ENCODE data around the gene RETREG3.
A peak's percentile ranks its signal among the peaks of the same experiment; 100 is the strongest.

The RETREG3 gene

GRCh38 chr17:42577532-42578281 lies 31.5 kb downstream of the RETREG3 start, which contains the start of gene PSMC3IP:
Gene PSMC3IP, minus strand, starts transcription at chr17:42577729. Its CDS starts 43 bp downstream, at chr17:42577686.
- no peaks in the 10 kb centered on the region for H3K9me2 ChIP-seq (replicated peaks; ENCODE audit: insufficient read depth, low read length)
- peak within 1 kb of the TSS; percentile 71 for H3K4me3 ChIP-seq (ENCODE audit: insufficient read depth, low read length, poor library complexity, severe bottlenecking)
- peak within 1 kb of the TSS; percentile 92 for H3K27ac ChIP-seq (ENCODE audit: low read depth, low read length)
- TF ChIP-seq CTCF (IDR thresholded peaks at IDR 0.05; ENCODE audit: insufficient read depth, low read length, poor library complexity, severe bottlenecking) (no peak), EZH2phosphoT487 (conservative IDR thresholded peaks at IDR 0.05; ENCODE audit: low read length) (no peak)
- peaks cover 7% of the 10 kb centered on the region; the same call in 1 of the 2 replicates for H3K36me3 ChIP-seq (ENCODE audit: low read length)
- no peaks in the 10 kb centered on the region for H4K20me1 ChIP-seq (ENCODE audit: low read depth, low read length)
- H2AFZ ChIP-seq (ENCODE audit: low read depth, low read length, severe bottlenecking) = peak within 1 kb of the TSS; percentile 5
- H3K27me3 ChIP-seq (ENCODE audit: low read length) = no peaks in the 10 kb centered on the region
- peak within 1 kb of the TSS; percentile 76 for H3K9ac ChIP-seq (ENCODE audit: low read length)
- H3K79me2 ChIP-seq (ENCODE audit: insufficient read depth, low read length) = peaks cover 7% of the 10 kb centered on the region; the same call in 1 of the 2 replicates
- H3K4me2 ChIP-seq (ENCODE audit: low read depth, low read length, poor library complexity, severe bottlenecking) = peak within 1 kb of the TSS; percentile 63
- H3K9me3 ChIP-seq (ENCODE audit: insufficient read depth, low read length) = no peaks in the 10 kb centered on the region
- H3F3A ChIP-seq (ENCODE audit: insufficient read depth) = peaks cover 44% of the 10 kb centered on the region

- Histone ChIP-seq H3K79me2 (ENCODE audit: insufficient read depth, low read length) (peaks cover 7% of the 10 kb centered on the region; the same call in 1 of the 2 replicates), H3K27me3 (ENCODE audit: low read length) (no peaks in the 10 kb centered on the region), H3K9me2 (replicated peaks; ENCODE audit: insufficient read depth, low read length) (no peaks in the 10 kb centered on the region), H3K27ac (ENCODE audit: low read depth, low read length) (peak overlapping the region; percentile 92), H4K20me1 (ENCODE audit: low read depth, low read length) (no peaks in the 10 kb centered on the region), H3K4me3 (ENCODE audit: insufficient read depth, low read length, poor library complexity, severe bottlenecking) (peak overlapping the region; percentile 71), H3K4me2 (ENCODE audit: low read depth, low read length, poor library complexity, severe bottlenecking) (peak overlapping the region; percentile 63), H3K9ac (ENCODE audit: low read length) (peak overlapping the region; percentile 76), H2AFZ (ENCODE audit: low read depth, low read length, severe bottlenecking) (peak overlapping the region; percentile 5), H3F3A (ENCODE audit: insufficient read depth) (peaks cover 46% of the 10 kb centered on the region), H3K36me3 (ENCODE audit: low read length) (peaks cover 9% of the 10 kb centered on the region; the same call in 1 of the 2 replicates), H3K9me3 (ENCODE audit: insufficient read depth, low read length) (no peaks in the 10 kb centered on the region)
- TF ChIP-seq EZH2phosphoT487 (conservative IDR thresholded peaks at IDR 0.05; ENCODE audit: low read length) = no peak
- TF ChIP-seq CTCF (IDR thresholded peaks at IDR 0.05; ENCODE audit: insufficient read depth, low read length, poor library complexity, severe bottlenecking) = no peak
Measured at GRCh38 chr17:42577140-42577531, 32.0 kb downstream of the RETREG3 start.

GRCh38 chr17:42574463-42574862 lies 34.7 kb downstream of the RETREG3 start:
- H3K27ac ChIP-seq (ENCODE audit: low read depth, low read length) = no peak overlapping the region
- peaks cover 7% of the 10 kb centered on the region; the same call in 1 of the 2 replicates for H3K79me2 ChIP-seq (ENCODE audit: insufficient read depth, low read length)
- no peak overlapping the region for H2AFZ ChIP-seq (ENCODE audit: low read depth, low read length, severe bottlenecking)
- peaks cover 17% of the 10 kb centered on the region; the same call in 1 of the 2 replicates for H3K36me3 ChIP-seq (ENCODE audit: low read length)
- H3K27me3 ChIP-seq (ENCODE audit: low read length) = no peaks in the 10 kb centered on the region
- TF ChIP-seq CTCF (IDR thresholded peaks at IDR 0.05; ENCODE audit: insufficient read depth, low read length, poor library complexity, severe bottlenecking) = no peak
- TF ChIP-seq EZH2phosphoT487 (conservative IDR thresholded peaks at IDR 0.05; ENCODE audit: low read length) = no peak
- H3K9me3 ChIP-seq (ENCODE audit: insufficient read depth, low read length) = no peaks in the 10 kb centered on the region
- H3K4me2 ChIP-seq (ENCODE audit: low read depth, low read length, poor library complexity, severe bottlenecking) = no peak overlapping the region
- H3K9ac ChIP-seq (ENCODE audit: low read length) = no peak overlapping the region
- no peaks in the 10 kb centered on the region for H4K20me1 ChIP-seq (ENCODE audit: low read depth, low read length)
- H3K4me3 ChIP-seq (ENCODE audit: insufficient read depth, low read length, poor library complexity, severe bottlenecking) = no peak overlapping the region
- H3K9me2 ChIP-seq (replicated peaks; ENCODE audit: insufficient read depth, low read length) = no peaks in the 10 kb centered on the region
- peaks cover 42% of the 10 kb centered on the region for H3F3A ChIP-seq (ENCODE audit: insufficient read depth)

All from SU-DHL-6 (cell line).